ENCODE measurements around the gene LRP1. TPM values are rescaled to one million over a fixed set of nuclear protein-coding genes. Genes with fewer than 3 reads are reported as not detected.

Gene LRP1
- polyA plus RNA-seq, 1 experiment = 117 TPM

DNA sequence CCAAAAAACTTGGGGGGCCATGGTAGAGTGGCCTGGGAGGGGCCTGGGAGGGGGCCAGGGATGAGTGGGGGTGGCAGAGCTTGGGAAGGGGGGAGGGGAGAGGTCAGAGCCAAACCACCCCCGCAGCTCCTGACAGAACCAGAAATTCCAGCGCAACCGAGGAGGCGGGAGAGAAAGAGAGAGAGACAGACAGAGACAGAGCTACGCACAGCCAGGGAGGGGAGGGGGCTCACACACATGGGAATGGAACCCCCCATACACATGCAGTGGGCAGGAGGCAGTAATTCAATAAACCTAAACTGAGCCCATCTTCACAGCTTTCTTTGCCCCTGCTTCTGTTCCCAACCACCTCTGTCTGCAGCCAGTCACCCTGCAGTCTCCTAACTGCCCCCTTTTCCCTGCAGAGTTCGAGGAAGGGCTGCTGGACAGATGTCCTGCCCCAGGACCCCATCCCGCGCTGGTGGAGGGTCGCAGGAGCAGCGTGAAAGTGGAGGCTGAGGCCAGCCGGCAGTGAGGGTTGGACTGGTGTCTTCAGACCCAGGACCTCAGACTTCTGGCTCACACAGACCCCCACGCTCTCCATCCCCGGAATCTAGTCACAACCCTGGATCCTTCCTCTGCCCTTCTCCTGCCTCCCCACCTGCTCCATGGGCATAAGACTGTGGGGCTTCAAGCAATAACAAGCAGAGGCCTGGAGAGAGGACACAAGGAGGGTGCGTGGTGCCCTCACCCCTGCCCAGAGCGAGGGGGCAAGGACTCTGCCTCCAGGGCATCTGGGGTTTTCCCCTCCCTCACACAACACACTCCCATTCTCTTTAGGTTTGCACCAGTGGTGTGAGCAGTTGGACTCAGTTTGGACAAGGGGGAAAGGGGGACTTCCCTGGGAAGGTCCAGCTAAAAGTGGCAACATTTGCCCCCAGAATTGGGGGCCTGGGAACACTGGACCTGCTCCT lies 33.8 kb upstream of the LRP1 start:
- ChIA-PET POLR2A (interaction anchor here (0.5 to 1.1 kb wide), 3 partner anchors 12 to 17 kb away, joined by 3 to 5 read pairs (median 3); partner anchors contain the start of gene STAT6), CTCF (interaction anchor here (0.8 to 15.6 kb wide), 11 partner anchors 14 to 135 kb away, joined by 3 to 190 read pairs (median 7); partner anchors contain the start of genes LRP1, NEMP1, SHMT2 and STAT6)
- TF ChIP-seq, protein P1, sequence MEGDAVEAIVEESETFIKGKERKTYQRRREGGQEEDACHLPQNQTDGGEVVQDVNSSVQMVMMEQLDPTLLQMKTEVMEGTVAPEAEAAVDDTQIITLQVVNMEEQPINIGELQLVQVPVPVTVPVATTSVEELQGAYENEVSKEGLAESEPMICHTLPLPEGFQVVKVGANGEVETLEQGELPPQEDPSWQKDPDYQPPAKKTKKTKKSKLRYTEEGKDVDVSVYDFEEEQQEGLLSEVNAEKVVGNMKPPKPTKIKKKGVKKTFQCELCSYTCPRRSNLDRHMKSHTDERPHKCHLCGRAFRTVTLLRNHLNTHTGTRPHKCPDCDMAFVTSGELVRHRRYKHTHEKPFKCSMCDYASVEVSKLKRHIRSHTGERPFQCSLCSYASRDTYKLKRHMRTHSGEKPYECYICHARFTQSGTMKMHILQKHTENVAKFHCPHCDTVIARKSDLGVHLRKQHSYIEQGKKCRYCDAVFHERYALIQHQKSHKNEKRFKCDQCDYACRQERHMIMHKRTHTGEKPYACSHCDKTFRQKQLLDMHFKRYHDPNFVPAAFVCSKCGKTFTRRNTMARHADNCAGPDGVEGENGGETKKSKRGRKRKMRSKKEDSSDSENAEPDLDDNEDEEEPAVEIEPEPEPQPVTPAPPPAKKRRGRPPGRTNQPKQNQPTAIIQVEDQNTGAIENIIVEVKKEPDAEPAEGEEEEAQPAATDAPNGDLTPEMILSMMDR (IDR thresholded peaks at IDR 0.05; ENCODE audit: insufficient read depth, low read depth, low read length) = no peak
- peaks cover 54% of the 10 kb centered on the region for H3K36me3 ChIP-seq (ENCODE audit: control insufficient read depth, insufficient read depth, low read length)
- no peak for DNase-seq (ENCODE audit: low read depth)
- H3K4me3 ChIP-seq (ENCODE audit: low read depth, low read length) = no peak overlapping the region
- no peaks in the 10 kb centered on the region for H3K27me3 ChIP-seq (ENCODE audit: control insufficient read depth, insufficient read depth, low read length)

DNA sequence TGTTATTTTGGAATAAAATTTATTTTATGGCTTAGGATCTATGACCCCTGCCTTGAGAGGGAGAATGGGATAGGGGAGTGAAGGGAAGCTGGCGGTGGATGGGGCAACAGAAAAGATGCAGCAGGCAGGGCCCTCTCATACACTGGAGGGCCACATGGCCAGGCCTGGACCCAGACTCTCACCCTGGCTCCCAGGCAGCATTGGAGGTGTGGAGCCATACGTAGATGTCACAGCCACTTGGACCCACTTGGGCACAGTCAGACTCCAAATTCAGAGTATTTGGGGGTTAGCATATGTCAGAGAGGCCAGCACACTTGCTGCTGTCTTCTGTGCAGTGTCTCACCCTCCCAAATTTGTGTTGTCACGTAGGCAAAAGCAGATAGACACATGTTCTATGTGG lies 32.8 kb upstream of the LRP1 start:
- POLR2A ChIA-PET = no interaction called here
- H3K4me3 ChIP-seq (ENCODE audit: low read depth, low read length) = no peak overlapping the region
- no peak for DNase-seq (ENCODE audit: low read depth)
- TF ChIP-seq, protein P1 (IDR thresholded peaks at IDR 0.05; ENCODE audit: insufficient read depth, low read depth, low read length) = no peak
- H3K36me3 ChIP-seq (ENCODE audit: control insufficient read depth, insufficient read depth, low read length) = peaks cover 57% of the 10 kb centered on the region
- CTCF ChIA-PET = interaction anchor here (1.9 to 15.6 kb wide), 3 partner anchors 13 to 29 kb away, joined by 6 to 190 read pairs (median 13); partner anchors contain the start of gene STAT6
- H3K27me3 ChIP-seq (ENCODE audit: control insufficient read depth, insufficient read depth, low read length) = no peaks in the 10 kb centered on the region

DNA sequence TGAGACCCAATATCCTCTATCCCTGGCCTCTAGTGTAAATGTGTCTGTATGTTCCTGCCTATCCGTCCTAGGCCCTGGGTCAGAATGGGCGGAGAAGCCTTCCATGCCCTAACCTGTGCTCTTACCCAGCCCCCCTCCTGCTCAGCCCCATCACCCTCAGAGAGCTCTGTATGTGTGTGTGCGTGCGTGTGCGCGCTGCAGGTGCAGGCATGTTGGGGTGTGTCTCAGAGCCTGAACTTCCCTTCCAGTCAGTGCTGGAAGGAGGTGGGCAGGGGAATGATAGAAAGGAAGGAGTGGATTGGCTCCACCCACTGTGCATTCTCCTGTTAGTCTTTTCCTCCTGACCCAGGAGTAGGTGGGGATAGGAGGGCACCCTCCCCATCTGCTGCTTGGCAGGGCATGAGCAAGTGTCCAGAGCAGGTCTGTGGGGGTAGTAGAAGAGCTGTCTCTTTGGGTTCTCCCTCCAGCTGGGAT lies 32.1 kb upstream of the LRP1 start:
- no peak for DNase-seq (ENCODE audit: low read depth)
- peaks cover 52% of the 10 kb centered on the region for H3K36me3 ChIP-seq (ENCODE audit: control insufficient read depth, insufficient read depth, low read length)
- CTCF ChIA-PET = interaction anchor here (1.9 to 15.6 kb wide), 3 partner anchors 12 to 28 kb away, joined by 6 to 190 read pairs (median 13); partner anchors contain the start of gene STAT6

DNA sequence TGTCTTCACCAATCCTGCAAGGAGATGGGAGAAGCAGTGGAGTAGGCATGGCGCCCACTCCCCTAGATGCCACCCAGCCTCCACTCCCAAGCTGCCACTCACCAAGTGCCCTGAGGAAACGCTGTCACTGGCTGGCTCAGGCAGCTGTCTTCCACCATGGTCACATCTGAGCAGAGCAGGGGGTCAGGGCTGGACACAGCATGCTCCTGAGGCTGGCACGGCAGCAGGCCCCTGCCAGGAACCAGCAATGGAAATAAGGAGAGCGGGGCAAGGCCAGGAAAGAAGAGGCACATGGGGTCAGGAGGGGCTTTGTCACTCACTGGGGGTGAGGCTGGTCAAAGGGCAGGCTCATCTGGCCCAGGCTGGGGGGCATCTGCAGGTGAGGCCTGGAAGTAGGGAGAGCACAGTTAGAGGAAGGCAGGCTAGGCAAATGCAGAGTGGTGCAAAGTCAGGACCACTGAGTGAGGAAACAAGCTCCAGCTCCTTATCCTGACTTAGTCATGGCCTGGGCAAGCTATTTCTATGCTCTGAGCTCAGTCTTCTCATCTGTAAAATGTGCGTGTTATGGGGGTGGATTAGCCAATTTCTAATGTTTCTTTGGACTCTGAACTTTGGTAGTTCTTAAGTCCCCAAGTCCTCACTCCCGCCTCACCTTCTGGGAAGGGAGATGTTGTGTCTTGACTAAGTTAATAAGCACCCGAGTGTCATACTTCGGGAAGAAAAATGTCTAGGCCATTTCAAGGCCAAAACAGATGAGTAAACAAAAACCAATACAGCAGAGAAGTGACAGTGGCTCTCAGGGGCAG lies 31.3 kb upstream of the LRP1 start:
- POLR2A ChIA-PET = interaction anchor here (0.5 to 0.6 kb wide), 2 partner anchors 28 to 31 kb away, joined by 4 to 6 read pairs; no protein-coding TSS in a partner anchor
- H3K36me3 ChIP-seq (ENCODE audit: control insufficient read depth, insufficient read depth, low read length) = peaks cover 46% of the 10 kb centered on the region

More for the DNA sequence above, 32.1 kb upstream of the LRP1 start:
- Histone ChIP-seq H3K4me3 (ENCODE audit: low read depth, low read length) (no peak overlapping the region), H3K27me3 (ENCODE audit: control insufficient read depth, insufficient read depth, low read length) (no peaks in the 10 kb centered on the region)
- TF ChIP-seq, protein P1 (IDR thresholded peaks at IDR 0.05; ENCODE audit: insufficient read depth, low read depth, low read length) = no peak
- POLR2A ChIA-PET = no interaction called here

More for the DNA sequence above, 31.3 kb upstream of the LRP1 start:
- no peaks in the 10 kb centered on the region for H3K27me3 ChIP-seq (ENCODE audit: control insufficient read depth, insufficient read depth, low read length)
- TF ChIP-seq, protein P1 (IDR thresholded peaks at IDR 0.05; ENCODE audit: insufficient read depth, low read depth, low read length) = no peak
- no peak for DNase-seq (ENCODE audit: low read depth)
- CTCF ChIA-PET = interaction anchor here (1.4 to 15.6 kb wide), 6 partner anchors 9 to 116 kb away, joined by 3 to 190 read pairs (median 10); partner anchors contain the start of genes NAB2 and STAT6
- no peak overlapping the region for H3K4me3 ChIP-seq (ENCODE audit: low read depth, low read length)
